Fibroblast of pulmonary artery (primary cell): Measurements from ENCODE around the gene DLG5.

Source experiments
- DNase-seq: peaks from one replicate; pipeline ENCODE4 v3.0.0-alpha.2; 2010; ENCODE audit warnings: low read depth
- H3K4me3 ChIP-seq: replicated peaks from 2 replicates; pipeline ENCODE4 v1.5.1; 2011; ENCODE audit warnings: low read depth, mild to moderate bottlenecking, control low read depth, low read length, moderate library complexity
- CTCF ChIP-seq: IDR thresholded peaks from 2 replicates; pipeline ENCODE4 v1.5.1; 2011; ENCODE audit warnings: mild to moderate bottlenecking, control low read depth, low read length, inconsistent platforms; ENCODE audit errors: missing control alignments

The DLG5 gene

GRCh38 chr10:77962350-77963146 is 36.0 kb upstream of the DLG5 start:
- DNase-seq: no peak
- no peak for TF ChIP-seq CTCF
- no peak overlapping the region for H3K4me3 ChIP-seq

DNA sequence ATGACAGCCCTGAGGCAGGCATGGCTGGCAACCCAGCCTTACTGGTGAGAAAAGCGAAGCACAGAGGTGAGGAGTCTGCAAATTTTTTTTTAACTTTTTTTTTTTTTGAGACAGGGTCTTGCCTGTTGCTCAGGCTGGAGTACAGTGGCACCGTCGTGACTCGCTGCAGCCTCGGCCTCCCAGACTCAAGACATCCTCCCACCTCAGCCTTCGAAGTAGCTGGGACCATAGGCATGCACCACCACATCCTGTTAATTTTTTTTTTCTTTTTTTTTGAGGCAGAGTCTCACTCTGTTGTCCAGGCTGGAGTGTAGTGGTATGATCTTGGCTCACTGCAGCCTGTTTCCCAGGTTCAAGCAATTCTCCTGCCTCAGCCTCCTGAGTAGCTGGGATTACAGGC is 35.1 kb upstream of the DLG5 start:
- TF ChIP-seq CTCF: no peak
- no peak overlapping the region for H3K4me3 ChIP-seq
- no peak for DNase-seq

- no peak overlapping the region for H3K4me3 ChIP-seq
- TF ChIP-seq CTCF: no peak
- DNase-seq: no peak
Observed at GRCh38 chr10:77960829-77961329, 34.3 kb upstream of the DLG5 start.

GRCh38 chr10:77959887-77960455 is 33.4 kb upstream of the DLG5 start:
- TF ChIP-seq CTCF: no peak
- H3K4me3 ChIP-seq: no peak overlapping the region
- DNase-seq: no peak

DNA sequence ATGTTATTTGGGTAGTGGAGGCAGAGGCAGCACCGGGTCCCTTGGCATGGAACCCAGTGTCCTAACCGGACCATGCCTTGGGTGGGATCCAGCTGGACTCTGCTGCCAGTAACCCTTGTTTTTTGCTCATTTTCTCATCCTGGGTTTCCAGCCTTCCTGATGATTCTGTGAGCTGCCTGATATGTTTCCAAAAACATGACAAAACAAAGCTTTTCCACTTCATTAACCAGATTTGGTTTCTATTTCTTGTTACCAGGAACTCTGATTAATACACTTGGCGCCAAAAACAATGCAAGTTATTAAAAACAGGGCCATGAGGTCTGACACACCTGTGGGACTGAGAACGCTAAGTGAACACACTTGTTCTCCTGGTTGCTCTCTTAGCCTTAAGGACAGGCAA is 32.8 kb upstream of the DLG5 start:
- no peak for DNase-seq
- H3K4me3 ChIP-seq: no peak overlapping the region
- TF ChIP-seq CTCF: no peak

DNA sequence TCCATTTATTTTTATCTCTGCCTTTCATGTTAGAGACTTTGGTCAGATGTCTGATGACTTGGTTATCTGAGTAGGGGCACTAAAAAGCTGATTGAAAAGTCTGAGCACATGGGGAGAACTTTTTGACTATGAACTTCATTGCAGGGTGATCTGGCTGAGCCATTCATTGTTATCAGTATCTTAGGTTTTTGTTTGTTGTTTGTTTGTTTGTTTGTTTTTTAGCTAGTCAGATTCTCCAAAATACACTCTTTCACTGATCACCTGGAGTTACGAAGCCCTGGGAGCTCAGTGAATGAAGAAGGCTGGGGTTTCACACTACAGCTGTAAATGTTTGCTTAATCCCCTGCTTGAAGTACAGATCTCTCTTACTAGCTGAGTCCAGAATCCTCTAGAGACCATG is 28.6 kb upstream of the DLG5 start:
- TF ChIP-seq CTCF: no peak
- no peak for DNase-seq
- H3K4me3 ChIP-seq: no peak overlapping the region

- TF ChIP-seq CTCF: no peak
- peak; percentile 40 for DNase-seq
- H3K4me3 ChIP-seq: no peak overlapping the region
Observed at GRCh38 chr10:77949167-77949566, 22.6 kb upstream of the DLG5 start.
